HEK293 (cell line): ENCODE measurements around the gene HYDIN.

Experiments used
- CTCF ChIA-PET: fragments of 350-600 bp; formaldehyde crosslinking; extraction: SDS; loops from one replicate; lab custom pipeline; 2021; ENCODE audit warnings: antibody characterized with exemption; lab: Yijun Ruan, JAX
- POLR2A ChIA-PET: fragments of 300-600 bp; formaldehyde crosslinking; extraction: SDS; loops from one replicate; lab custom pipeline; 2020; ENCODE audit warnings: antibody characterized with exemption, inconsistent platforms; lab: Yijun Ruan, JAX
- H3K27ac ChIP-seq: fragments of 200-500 bp; sonication (Bioruptor generic); 2 replicates; pipeline ENCODE4 v1.5.1; 2014; ENCODE audit warnings: low read depth, low read length, control low read depth, inconsistent platforms; ENCODE audit errors: extremely low read depth
- H3K36me3 ChIP-seq, 2 experiments: fragments of 200-500 bp in 1 of 2; sonication (Bioruptor generic) in 1 of 2; 1 replicate in 1 of 2; 2 replicates in 1 of 2; pipeline ENCODE4 v1.5.1; 2014 to 2017; ENCODE audit warnings: inconsistent platforms in 2 of 2, low read length in 2 of 2; ENCODE audit not compliant: control insufficient read depth in 2 of 2, insufficient read depth in 1 of 2
- H3K4me1 ChIP-seq: fragments of 200-500 bp; sonication (Bioruptor generic); 2 replicates; pipeline ENCODE4 v1.5.1; 2014; ENCODE audit warnings: mild to moderate bottlenecking, low read length, inconsistent platforms; ENCODE audit not compliant: control insufficient read depth, insufficient read depth
- H3K4me3 ChIP-seq: 2 replicates; pipeline ENCODE4 v1.5.1; 2011; ENCODE audit warnings: low read depth, mild to moderate bottlenecking, control low read depth, low read length, moderate library complexity
- H3K9me3 ChIP-seq: fragments of 200-500 bp; sonication (Bioruptor generic); 2 replicates; pipeline ENCODE4 v1.5.1; 2014; ENCODE audit warnings: low read depth, low read length, inconsistent platforms; ENCODE audit not compliant: control insufficient read depth, insufficient read depth
- GLI2 ChIP-seq: fragments of 450-650 bp; formaldehyde crosslinking; IDR thresholded peaks from 2 replicates; pipeline ENCODE4; 2017; ENCODE audit warnings: missing biosample characterization, missing genetic modification characterization, low read depth, borderline replicate concordance
- REPIN1 ChIP-seq: fragments of 450-650 bp; formaldehyde crosslinking; IDR thresholded peaks from 2 replicates; pipeline ENCODE4 v1.5.1; 2017; ENCODE audit warnings: missing biosample characterization, missing genetic modification characterization, low read depth
- TCF7L2 ChIP-seq: IDR thresholded peaks from 2 replicates; pipeline ENCODE4 v1.6.1; 2011; ENCODE audit warnings: low read depth, mild to moderate bottlenecking, inconsistent platforms, low read length, moderate library complexity, borderline replicate concordance
- ZNF157 ChIP-seq: fragments of 450-650 bp; formaldehyde crosslinking; IDR thresholded peaks from 2 replicates; pipeline ENCODE4 v1.5.1; 2016; ENCODE audit warnings: missing biosample characterization, missing genetic modification characterization
- ZNF18 ChIP-seq: fragments of 450-650 bp; formaldehyde crosslinking; IDR thresholded peaks from 2 replicates; pipeline ENCODE4 v1.5.1; 2016; ENCODE audit warnings: missing biosample characterization, missing genetic modification characterization
- ZNF184 ChIP-seq: fragments of 450-650 bp; IDR thresholded peaks from 2 replicates; pipeline ENCODE4 v1.5.1; 2018; ENCODE audit warnings: missing biosample characterization, mild to moderate bottlenecking, missing genetic modification characterization
- ZNF266 ChIP-seq: fragments of 450-650 bp; formaldehyde crosslinking; IDR thresholded peaks from 2 replicates; pipeline ENCODE4 v1.5.1; 2016; ENCODE audit warnings: missing biosample characterization, missing genetic modification characterization, low read depth
- ZNF292 ChIP-seq: fragments of 450-650 bp; formaldehyde crosslinking; IDR thresholded peaks from 2 replicates; pipeline ENCODE4 v1.5.1; 2016; ENCODE audit warnings: low read depth, missing biosample characterization, missing genetic modification characterization, borderline replicate concordance
- ZNF362 ChIP-seq: fragments of 450-650 bp; formaldehyde crosslinking; IDR thresholded peaks from 2 replicates; pipeline ENCODE4 v1.5.1; 2016; ENCODE audit warnings: missing biosample characterization, missing genetic modification characterization
- ZNF488 ChIP-seq: fragments of 450-650 bp; formaldehyde crosslinking; IDR thresholded peaks from 2 replicates; pipeline ENCODE4 v1.5.1; 2016; ENCODE audit warnings: missing biosample characterization, missing genetic modification characterization
- ZNF518A ChIP-seq: fragments of 450-650 bp; formaldehyde crosslinking; conservative IDR thresholded peaks from 2 replicates; pipeline ENCODE4 v1.5.1; 2016; ENCODE audit warnings: low read depth, missing biosample characterization, missing genetic modification characterization
- ZNF571 ChIP-seq: fragments of 450-650 bp; formaldehyde crosslinking; IDR thresholded peaks from 2 replicates; pipeline ENCODE4 v1.5.0; 2017; ENCODE audit warnings: missing biosample characterization, missing genetic modification characterization
- ZNF580 ChIP-seq: fragments of 450-650 bp; formaldehyde crosslinking; IDR thresholded peaks from 2 replicates; pipeline ENCODE4 v1.5.1; 2016; ENCODE audit warnings: missing biosample characterization, missing genetic modification characterization
- ZNF658 ChIP-seq: fragments of 450-650 bp; formaldehyde crosslinking; IDR thresholded peaks from 2 replicates; pipeline ENCODE4; 2016; ENCODE audit warnings: missing biosample characterization, missing genetic modification characterization
- ZNF660 ChIP-seq: fragments of 450-650 bp; IDR thresholded peaks from 2 replicates; pipeline ENCODE4 v1.5.1; 2018; ENCODE audit warnings: missing biosample characterization, mild to moderate bottlenecking, missing genetic modification characterization
- ZNF664 ChIP-seq: fragments of 450-650 bp; formaldehyde crosslinking; IDR thresholded peaks from 2 replicates; pipeline ENCODE4 v1.5.1; 2016; ENCODE audit warnings: missing biosample characterization, missing genetic modification characterization
- ZNF747 ChIP-seq: fragments of 450-650 bp; formaldehyde crosslinking; IDR thresholded peaks from 2 replicates; pipeline ENCODE4 v1.5.1; 2016; ENCODE audit warnings: missing biosample characterization, missing genetic modification characterization
- ZNF843 ChIP-seq: fragments of 450-650 bp; formaldehyde crosslinking; IDR thresholded peaks from 2 replicates; pipeline ENCODE4 v1.5.1; 2016; ENCODE audit warnings: missing biosample characterization, missing genetic modification characterization
- TF ChIP-seq, protein P1 (sequence below): fragments of 450-650 bp; formaldehyde crosslinking; conservative IDR thresholded peaks from 2 replicates; pipeline ENCODE4 v1.5.1; 2016; ENCODE audit warnings: low read depth, missing biosample characterization, missing genetic modification characterization
- TF ChIP-seq, protein P2 (sequence below): fragments of 450-650 bp; formaldehyde crosslinking; IDR thresholded peaks from 2 replicates; pipeline ENCODE4; 2016; ENCODE audit warnings: missing biosample characterization, missing genetic modification characterization

HYDIN gene

GRCh38 chr16:71205482-71206131 lies 24.9 kb downstream of the HYDIN start:
- no peaks in the 10 kb centered on the region for H3K36me3 ChIP-seq
- H3K9me3 ChIP-seq = no peaks in the 10 kb centered on the region
- H3K27ac ChIP-seq = no peak overlapping the region
- ChIA-PET CTCF (no interaction called here), POLR2A (no interaction called here)
- no peaks in the 10 kb centered on the region for H3K4me1 ChIP-seq
- no peak for TF ChIP-seq ZNF843
- TF ChIP-seq ZNF266 (tag by site-specific recombination) = no peak
- TF ChIP-seq REPIN1 (tag by site-specific recombination) = no peak
- TF ChIP-seq ZNF518A (tag by site-specific recombination) = no peak
- no peak for TF ChIP-seq TCF7L2
- TF ChIP-seq ZNF488 (tag by site-specific recombination) = no peak
- TF ChIP-seq ZNF157 = no peak
- no peak for TF ChIP-seq ZNF292 (tag by site-specific recombination)
- no peak for TF ChIP-seq ZNF658
- TF ChIP-seq ZNF660 = no peak
- TF ChIP-seq, protein P1, sequence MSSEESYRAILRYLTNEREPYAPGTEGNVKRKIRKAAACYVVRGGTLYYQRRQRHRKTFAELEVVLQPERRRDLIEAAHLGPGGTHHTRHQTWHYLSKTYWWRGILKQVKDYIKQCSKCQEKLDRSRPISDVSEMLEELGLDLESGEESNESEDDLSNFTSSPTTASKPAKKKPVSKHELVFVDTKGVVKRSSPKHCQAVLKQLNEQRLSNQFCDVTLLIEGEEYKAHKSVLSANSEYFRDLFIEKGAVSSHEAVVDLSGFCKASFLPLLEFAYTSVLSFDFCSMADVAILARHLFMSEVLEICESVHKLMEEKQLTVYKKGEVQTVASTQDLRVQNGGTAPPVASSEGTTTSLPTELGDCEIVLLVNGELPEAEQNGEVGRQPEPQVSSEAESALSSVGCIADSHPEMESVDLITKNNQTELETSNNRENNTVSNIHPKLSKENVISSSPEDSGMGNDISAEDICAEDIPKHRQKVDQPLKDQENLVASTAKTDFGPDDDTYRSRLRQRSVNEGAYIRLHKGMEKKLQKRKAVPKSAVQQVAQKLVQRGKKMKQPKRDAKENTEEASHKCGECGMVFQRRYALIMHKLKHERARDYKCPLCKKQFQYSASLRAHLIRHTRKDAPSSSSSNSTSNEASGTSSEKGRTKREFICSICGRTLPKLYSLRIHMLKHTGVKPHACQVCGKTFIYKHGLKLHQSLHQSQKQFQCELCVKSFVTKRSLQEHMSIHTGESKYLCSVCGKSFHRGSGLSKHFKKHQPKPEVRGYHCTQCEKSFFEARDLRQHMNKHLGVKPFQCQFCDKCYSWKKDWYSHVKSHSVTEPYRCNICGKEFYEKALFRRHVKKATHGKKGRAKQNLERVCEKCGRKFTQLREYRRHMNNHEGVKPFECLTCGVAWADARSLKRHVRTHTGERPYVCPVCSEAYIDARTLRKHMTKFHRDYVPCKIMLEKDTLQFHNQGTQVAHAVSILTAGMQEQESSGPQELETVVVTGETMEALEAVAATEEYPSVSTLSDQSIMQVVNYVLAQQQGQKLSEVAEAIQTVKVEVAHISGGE (tag by site-specific recombination) = no peak
- TF ChIP-seq ZNF571 (tag by site-specific recombination) = no peak
- TF ChIP-seq GLI2 (tag by site-specific recombination) = no peak
- TF ChIP-seq ZNF184 = no peak
- no peak for TF ChIP-seq ZNF362 (tag by site-specific recombination)
- no peak for TF ChIP-seq ZNF18 (tag by site-specific recombination)
- TF ChIP-seq ZNF580 = no peak
- no peak for TF ChIP-seq ZNF747 (tag by site-specific recombination)
- no peak for TF ChIP-seq ZNF664 (tag by site-specific recombination)
- TF ChIP-seq, protein P2, sequence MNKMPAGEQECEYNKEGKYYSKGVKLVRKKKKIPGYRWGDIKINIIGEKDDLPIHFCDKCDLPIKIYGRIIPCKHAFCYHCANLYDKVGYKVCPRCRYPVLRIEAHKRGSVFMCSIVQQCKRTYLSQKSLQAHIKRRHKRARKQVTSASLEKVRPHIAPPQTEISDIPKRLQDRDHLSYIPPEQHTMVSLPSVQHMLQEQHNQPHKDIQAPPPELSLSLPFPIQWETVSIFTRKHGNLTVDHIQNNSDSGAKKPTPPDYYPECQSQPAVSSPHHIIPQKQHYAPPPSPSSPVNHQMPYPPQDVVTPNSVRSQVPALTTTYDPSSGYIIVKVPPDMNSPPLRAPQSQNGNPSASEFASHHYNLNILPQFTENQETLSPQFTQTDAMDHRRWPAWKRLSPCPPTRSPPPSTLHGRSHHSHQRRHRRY = no peak
- H3K4me3 ChIP-seq = no peak overlapping the region
